Fibroblast of skin of right biceps (primary cell): Measurements from ENCODE around the gene GARRE1.
A peak's percentile ranks its signal among the peaks of the same experiment; 100 is the strongest.
"Not testable (repeated sequence)": the region's sequence is repeated elsewhere in the genome, so short reads cannot be mapped to it uniquely, and the experiment has no call there.

Experiments used
- DNase-seq: peaks from one replicate; pipeline ENCODE4 v3.0.0-alpha.2; 2013

GARRE1 gene

DNA sequence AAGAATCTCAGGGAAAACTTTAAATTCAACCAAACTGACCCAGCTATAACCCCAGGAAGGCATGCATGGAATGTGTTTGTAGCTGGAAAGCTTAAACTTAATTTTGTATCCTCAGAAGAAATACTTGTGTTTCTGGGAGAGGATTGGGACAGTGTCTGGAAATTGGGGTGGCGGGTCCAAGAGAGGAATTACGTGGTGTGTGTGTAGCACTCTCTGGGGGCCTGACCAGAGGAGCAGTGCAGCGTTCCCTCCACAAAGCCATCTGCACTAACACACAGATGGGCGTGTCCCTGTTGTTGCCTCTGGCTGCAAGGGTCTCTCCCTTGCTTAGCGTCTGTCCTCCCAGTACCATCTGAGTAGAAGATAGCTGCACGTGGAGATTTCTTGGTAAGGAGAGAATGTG is 6.4 kb downstream of the GARRE1 start:
- DNase-seq, result peak; percentile 79

DNA sequence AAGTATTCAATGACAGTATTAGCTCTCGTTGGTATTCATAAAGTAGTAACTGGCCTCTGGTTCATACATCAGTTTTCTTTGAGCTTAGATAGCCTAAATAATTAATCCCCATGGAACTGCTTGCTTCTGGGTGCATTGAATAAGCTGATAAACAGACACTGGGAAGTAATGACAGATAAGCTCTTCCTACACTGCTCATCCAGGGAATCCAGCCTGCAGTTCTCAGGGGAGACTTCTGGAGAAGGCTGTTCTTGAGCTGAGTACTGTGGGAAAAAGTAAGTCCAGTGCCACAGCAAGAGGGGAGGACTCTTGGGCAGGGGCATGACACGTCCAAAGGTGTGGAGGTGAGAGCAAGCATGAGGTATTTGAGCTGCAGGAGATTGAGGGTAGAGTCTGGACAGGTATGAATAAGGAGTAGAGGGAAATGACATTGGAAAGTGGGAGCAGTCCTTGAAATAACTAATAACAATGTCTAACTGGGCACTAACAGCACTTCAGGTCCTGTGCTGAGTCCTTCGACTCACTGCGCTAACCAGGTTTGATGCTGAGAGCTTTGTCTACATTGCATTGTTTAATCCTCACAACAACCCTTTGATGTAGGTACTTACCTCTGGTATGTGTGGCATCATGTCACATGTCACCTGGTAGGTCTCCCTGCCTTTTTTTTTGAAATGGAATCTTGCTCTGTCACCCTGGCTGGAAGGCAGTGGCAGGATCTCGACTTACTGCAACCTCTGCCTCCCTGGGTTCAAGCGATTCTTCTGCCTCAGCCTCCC is 7.2 kb downstream of the GARRE1 start:
- no peak for DNase-seq

- DNase-seq, result no peak
These were observed 9.4 kb downstream of the GARRE1 start for GRCh38 chr19:34263745-34264237.

- DNase-seq, result no peak
These were observed 10.9 kb downstream of the GARRE1 start for GRCh38 chr19:34265221-34265650.

GRCh38 chr19:34269081-34269480 is 14.7 kb downstream of the GARRE1 start:
- no peak for DNase-seq

- DNase-seq, result no peak
These were observed 15.1 kb downstream of the GARRE1 start for GRCh38 chr19:34269489-34269888.

DNA sequence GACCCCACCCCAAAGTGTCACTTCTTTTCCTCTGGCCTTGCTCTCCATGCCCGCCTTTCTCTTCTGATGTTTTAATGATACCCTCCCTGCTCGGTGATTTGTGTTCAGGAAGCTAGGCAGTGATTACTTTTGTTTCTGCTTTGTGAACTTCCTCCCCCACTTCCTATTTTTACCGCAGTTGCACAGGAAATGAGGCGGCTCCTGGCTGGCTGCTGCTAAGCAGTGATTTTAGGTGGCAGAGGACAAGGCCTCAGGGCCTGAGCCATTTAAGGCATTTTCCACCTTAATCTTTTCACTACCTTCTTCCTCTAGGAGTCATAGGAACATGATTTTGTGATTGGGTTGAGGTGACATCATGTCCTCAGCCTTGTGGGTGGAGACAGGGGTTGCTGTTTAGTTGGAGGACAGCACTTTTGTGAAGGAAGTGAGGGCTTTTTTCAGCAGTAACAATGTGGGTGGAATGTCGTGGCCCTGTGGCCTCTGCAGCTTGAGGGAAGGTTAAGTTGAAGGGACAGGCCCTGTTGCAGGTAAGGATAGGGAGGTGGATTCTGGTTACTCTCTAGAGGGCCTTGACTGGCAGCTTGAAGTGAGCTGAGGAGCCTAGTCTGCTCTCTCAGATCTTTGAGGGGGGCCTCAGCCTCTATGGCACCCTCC is 15.7 kb downstream of the GARRE1 start:
- peak; percentile 87 for DNase-seq

DNA sequence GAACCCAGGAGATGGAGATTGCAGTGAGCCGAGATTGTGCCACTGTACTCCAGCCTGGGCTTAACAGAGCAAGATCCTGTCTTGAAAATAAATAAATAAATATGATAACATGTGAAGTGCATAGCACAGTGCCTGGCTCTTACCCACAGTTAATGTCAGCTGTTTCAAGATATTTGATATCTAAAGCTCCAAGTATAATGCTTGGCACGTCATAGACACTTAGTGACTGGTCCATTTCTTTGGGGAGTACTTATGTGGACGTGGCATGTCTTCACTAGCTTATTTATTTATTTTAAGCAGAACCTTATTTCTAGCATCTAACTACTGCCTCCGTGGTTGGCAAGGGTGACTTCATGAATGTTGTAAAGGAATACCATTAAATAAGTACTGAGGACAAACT is 18.8 kb downstream of the GARRE1 start:
- no peak for DNase-seq

DNA sequence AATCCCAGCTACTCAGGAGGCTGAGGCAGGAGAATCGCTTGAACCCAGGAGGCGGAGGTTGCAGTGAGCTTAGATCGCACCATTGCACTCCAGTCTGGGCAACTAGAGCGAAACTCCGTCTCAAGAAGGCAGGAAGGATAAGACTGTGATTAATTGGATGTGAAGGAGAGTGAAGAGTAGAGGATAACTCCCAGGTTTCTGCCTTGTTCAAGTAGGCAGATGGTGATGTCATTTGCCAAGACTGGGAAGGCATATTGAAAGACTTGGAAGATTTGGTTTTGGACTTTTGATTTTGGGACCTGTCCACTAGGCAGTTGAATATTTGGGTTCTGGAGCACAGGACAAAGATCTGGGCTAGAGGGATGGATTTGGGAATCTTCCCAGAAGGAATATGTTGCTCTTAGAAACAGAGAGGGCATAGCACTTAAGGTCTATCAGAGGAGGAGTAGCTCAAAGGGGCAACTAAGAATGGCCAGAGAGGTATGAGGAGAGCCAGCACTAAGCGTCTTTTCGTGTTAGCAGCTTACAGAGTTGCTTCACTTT is 20.0 kb downstream of the GARRE1 start:
- peak; percentile 37 for DNase-seq

GRCh38 chr19:34274827-34275625 is 20.7 kb downstream of the GARRE1 start:
- peak; percentile 98 for DNase-seq

DNA sequence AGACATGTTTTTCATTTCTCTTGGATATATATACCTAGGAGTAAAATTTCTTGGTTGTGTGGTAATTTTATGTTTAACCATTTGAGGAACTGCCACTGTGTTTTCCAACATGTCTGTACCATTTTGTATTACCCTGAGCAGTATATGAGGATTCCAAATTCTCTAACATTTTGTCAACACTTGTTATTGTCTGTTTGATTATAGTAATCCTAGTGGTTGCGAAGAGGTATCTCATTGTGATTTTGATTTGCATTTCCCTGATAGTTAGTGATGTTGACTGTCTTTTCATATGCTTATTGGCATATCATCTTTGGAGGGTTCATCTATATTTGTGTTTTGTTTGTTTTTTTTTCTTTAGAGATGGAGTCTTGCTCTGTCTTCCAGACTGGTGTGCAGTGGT is 21.4 kb downstream of the GARRE1 start:
- DNase-seq, result no peak

DNA sequence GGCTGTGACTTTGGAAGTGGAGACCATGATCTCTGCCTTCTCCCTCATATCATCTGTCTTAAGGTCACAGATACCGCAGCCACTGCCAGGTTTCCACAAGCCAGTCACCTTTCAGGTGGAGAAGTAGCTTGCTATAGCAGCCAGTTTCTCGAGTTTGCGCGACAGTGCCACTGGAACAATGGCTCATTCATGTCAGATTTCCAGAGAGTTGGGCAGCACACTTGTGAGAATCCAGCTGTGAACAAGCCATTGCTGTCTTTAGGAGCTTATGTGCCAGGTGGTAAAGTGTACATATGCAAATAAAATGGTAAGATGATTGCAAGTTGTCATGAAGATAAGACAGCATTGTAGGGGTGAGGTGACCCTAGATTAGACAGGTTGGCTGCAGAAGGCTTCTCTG is 22.3 kb downstream of the GARRE1 start:
- DNase-seq, result no peak

DNA sequence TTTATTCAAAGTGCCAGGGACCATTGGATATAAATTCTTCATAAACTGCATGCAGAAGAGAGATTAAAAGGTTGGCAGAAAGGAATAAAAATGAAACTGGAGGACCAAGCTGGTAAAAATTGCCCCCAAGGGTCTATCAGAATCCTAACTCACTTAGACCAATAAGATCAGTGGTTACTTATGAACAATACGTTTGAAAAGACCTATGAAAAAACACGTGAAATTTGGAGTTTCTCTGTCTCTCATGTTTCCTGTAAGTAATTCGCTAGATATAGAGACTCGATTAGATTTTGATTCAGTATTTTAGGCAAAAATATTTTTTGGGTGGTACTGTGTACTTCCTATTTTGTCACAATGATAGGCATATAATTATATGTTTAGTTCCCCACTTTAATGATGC is 22.9 kb downstream of the GARRE1 start:
- no peak for DNase-seq

DNA sequence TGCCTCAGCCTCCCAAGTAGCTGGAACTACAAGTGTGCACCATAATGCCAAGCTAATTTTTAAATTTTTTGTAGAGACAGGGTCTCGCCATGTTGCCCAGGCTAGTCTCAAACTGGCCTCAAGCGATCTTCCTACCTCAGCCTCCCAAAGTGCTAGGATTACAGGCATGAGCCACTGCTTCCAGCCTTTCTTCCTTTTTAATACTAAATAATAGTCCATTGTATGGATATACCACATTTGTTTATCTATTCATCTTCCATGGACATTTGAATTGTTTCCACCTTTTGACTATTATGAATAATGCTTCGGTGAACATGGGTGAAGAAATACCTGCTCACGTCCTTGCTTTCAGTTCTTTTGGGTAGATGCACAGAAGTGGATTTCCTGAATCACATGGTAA is 24.4 kb downstream of the GARRE1 start:
- DNase-seq, result no peak

GRCh38 chr19:34281444-34281843 is 27.1 kb downstream of the GARRE1 start:
- DNase-seq, result not testable (repeated sequence)

- DNase-seq, result no peak
These were observed 28.5 kb downstream of the GARRE1 start for GRCh38 chr19:34282611-34283519.

GRCh38 chr19:34284505-34284904 is 30.2 kb downstream of the GARRE1 start:
- DNase-seq, result no peak

DNA sequence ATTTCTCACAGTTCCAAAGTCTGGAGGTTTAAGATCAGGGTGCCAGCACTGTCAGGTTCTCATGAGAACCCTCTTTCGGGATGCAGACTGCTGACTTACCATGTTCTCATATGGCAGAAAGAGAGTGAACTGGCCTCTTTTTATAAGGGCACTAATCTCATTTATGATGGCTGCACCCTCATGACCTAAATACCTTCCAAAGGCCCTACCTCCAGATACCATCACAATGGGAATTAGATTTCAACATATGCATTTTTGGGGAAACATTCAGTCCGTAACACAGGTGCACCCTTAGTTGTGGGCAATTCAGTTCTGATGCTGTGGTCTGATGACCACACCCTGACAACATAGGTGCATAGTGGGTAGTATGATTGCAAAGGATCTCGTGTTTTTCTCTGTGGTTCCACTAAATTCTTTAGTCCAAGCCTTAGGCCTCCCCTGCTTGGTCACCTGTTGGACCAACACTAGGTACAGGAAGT is 33.3 kb downstream of the GARRE1 start:
- no peak for DNase-seq

DNA sequence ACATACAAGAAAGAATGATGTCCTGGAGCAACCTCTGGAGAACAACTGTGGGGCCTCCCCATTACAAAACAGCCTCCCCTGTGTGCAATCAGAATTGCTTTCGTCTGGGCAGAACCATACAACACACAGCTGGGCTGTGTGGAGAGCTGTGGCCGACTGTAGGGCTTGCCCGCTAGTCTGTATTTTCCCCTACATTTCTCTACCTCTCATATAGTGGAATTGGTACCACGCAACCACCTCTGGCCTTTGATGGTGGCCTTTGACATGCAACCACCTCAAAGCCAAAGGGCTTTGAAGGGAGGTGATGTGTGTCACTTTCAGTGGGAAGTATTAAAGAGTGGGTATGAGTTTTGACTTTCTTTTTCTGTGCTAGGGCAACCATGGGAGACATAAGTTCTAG is 34.0 kb downstream of the GARRE1 start:
- DNase-seq, result no peak

DNA sequence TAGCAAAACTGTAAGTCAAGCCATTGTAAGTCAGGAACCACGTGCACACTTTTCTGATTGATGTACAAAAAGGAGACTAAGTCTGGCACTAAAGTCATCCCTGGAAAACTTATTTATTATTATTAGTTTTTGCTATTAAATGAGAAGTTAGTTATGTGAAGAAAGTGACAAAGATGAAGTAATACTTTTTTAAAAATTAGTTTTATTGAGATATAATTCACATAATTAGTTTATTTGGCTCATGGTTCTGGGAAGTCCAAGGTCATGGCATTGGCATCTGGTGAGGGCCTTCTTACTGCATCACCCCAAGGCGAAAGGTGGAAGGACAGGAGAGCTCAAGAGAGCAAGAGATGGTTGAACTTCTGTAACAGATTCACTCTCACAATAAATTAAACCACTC is 36.9 kb downstream of the GARRE1 start:
- no peak for DNase-seq

- DNase-seq, result no peak
These were observed 40.7 kb downstream of the GARRE1 start for GRCh38 chr19:34295103-34295502.
